GM12891 (cell line): ENCODE data around the gene LRP1. TPM values are rescaled to one million over a fixed set of nuclear protein-coding genes. Genes with fewer than 3 reads are reported as not detected.

ENCODE experiments used
- DNase-seq: peaks from one replicate; pipeline ENCODE4 v3.0.0; 2011; ENCODE audit warnings: low spot score; ENCODE audit not compliant: insufficient read length
- FAIRE-seq: peaks from 2 replicates; lab custom pipeline; 2011; peaks lifted over from hg19 to GRCh38; lab: Jason Lieb, UNC
- PAX5 ChIP-seq: IDR thresholded peaks from 2 replicates; pipeline ENCODE4 v1.6.1; 2011; ENCODE audit warnings: low read length, moderate library complexity, mild to moderate bottlenecking; ENCODE audit not compliant: insufficient read depth, severe bottlenecking
- POLR2A ChIP-seq: IDR thresholded peaks from 2 replicates; pipeline ENCODE4 v1.6.1; 2011; ENCODE audit warnings: low read depth, low read length, control low read depth
- POLR2AphosphoS5 ChIP-seq: IDR thresholded peaks from 2 replicates; pipeline ENCODE4 v1.6.1; 2011; ENCODE audit warnings: low read depth, low read length, control low read depth
- POU2F2 ChIP-seq: IDR thresholded peaks from 2 replicates; pipeline ENCODE4 v1.6.1; 2011; ENCODE audit warnings: low read depth, mild to moderate bottlenecking, control low read depth, low read length, moderate library complexity
- SPI1 ChIP-seq: IDR thresholded peaks from 2 replicates; pipeline ENCODE4 v1.6.1; 2011; ENCODE audit warnings: low read depth, low read length, control low read depth
- TAF1 ChIP-seq: IDR thresholded peaks from 2 replicates; pipeline ENCODE4 v1.6.1; 2011; ENCODE audit warnings: low read depth, low read length, control low read depth
- polyA plus RNA-seq: library from polyadenylated mRNA; unstranded; fragments of >200 nt; gene quantifications from one replicate; pipeline ENCODE4 v1.2.1, GENCODE V29; 2012; ENCODE audit warnings: low read depth, missing spikeins, inconsistent platforms; ENCODE audit not compliant: missing spikeins

Gene LRP1
- 0.47 TPM for polyA plus RNA-seq

DNA sequence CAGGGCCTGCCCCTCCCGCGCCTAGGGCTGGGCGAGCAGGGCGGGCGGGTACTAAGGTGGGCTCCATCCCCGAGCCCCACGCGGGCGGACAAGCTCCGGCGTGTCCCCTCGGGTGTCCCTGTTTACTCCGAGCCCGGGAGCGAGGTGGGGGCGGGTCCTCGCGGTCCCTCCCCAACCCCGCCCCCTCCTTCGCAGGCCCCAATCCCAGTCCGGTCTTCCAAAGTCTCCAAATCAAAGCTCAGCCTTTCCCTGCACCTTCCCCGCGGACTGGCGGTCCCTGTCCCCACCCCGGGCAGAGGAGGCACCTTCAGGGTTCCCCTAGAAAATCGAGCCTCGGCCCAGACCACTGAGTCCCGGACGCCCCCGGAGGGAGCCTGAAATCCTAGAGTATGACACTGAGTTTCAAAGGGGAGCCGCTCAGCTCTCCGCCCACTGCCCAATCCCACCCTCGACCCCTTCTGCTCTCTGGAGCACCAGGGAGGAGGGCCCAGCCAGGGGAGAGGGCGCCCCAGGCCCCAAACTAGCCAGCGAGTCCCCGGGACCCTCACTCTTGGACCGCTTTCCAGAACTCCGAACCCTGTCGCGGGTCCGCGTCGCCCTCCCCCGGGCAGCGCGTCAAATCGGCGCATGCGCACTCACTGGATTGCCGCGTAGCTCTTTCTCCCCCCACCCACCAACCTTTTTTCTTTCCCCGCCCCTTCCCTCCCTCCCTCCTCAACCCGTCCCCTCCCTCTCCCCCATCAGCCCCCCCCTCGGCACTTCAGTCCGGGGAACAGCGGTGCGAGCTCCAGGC lies at the start of gene LRP1:
Gene LRP1 (plus strand): TSS at position 758 of the 793 bp plus-strand sequence. CDS start 482 bp downstream, outside the sequence.
- TF ChIP-seq TAF1 (no peak), POLR2AphosphoS5 (no peak), POU2F2 (no peak), PAX5 (no peak), SPI1 (no peak), POLR2A (no peak)
- DNase-seq (peak; percentile 73), FAIRE-seq (peak; percentile 45)

DNA sequence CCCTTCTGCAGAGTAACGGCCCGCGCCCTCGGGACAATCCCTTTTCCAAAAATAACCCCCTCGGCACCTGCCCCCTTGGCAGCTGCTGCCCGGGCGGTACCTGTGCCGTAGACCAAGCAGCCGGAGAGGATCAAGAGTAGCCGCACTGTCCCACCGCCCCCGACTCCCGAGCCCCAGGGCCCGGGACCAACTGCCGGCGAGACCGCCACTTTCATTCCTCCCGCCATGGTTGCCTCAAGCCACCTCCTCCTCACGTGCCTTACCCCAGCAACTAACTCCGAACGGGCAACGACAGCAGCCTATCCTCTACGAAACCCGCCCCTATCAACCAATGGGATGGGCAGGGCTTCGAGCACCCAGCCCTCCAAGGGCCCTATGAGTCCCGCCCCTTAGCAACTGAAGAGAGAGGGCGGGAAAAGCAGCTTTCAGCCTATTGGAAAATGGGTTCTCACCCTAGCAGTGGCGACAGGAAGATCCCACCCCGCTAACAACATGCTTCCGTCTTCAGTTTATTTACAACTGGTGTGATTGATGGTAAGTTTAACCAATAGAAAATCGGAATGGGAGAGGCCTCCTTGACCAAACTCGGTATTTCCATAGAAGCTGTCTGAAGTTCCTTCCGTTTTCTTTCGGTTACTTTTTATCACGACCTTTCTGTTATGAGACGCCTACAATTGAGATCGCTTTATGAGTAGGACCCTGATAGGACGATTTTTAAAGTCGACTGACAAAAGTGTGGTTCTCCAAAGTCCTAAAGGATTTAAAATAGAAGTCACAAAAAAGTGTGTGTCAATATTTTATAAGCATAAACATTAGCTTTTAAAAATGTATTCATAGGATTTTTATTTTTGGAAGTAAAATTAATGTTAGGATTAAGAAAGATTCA lies 49.5 kb upstream of the LRP1 start, which contains the start of gene NEMP1:
Gene NEMP1 (minus strand): TSS at position 273 of the 886 bp plus-strand sequence. CDS start 46 bp downstream, at position 227.
- TF ChIP-seq SPI1, result no peak
- peak; percentile 73 for TF ChIP-seq TAF1
- peak; percentile 69; the same call in 1 of the 2 replicates for TF ChIP-seq POLR2AphosphoS5
- peak; percentile 48; the same call in 1 of the 2 replicates for TF ChIP-seq POLR2A
- TF ChIP-seq PAX5, result no peak
- no peak; the same call in 1 of the 2 replicates for TF ChIP-seq POU2F2
- peak; percentile 88 for DNase-seq
- peak; percentile 96 for FAIRE-seq

DNA sequence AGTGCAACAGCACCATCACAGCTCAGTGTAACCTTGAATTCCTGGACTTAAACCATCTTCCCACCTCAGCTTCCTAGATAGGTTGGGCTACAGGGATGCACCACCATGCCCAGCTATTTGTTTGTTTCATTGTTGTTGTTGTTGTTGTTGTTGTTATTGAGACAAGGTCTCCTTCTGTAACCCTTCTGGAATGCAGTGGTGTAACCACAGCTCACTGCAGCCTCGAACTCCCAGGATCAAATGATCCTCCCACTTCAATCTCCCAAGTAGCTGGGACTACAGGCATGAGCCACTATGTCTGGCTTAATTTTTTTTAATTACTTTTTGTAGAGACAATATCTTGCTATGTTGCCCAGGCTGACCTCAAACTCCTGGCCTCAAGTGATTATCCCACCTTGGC lies 48.5 kb upstream of the LRP1 start:
- TF ChIP-seq POLR2A (no peak), PAX5 (no peak), SPI1 (no peak), TAF1 (no peak), POU2F2 (no peak), POLR2AphosphoS5 (no peak)
- FAIRE-seq, result no peak
- DNase-seq, result no peak

DNA sequence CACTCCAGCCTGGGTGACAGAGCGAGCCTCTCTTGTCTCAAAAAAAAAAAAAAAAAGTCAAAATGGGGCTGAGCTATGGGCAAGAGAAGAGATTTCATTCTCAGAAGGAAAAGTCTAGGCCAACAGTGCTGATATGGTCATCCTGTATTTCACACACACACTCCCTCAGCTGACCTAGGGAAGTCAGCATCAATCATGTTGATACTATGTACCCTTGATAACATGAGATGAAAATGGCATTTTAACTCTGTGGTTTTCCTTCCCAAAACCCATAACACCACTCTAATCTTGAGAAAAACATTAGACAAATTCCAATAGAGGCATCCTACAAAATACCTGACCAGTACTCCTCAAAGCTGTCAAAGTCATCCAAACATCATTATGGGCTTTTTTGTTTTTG lies 47.4 kb upstream of the LRP1 start:
- FAIRE-seq (no peak), DNase-seq (no peak)
- no peak for TF ChIP-seq TAF1

- TF ChIP-seq POU2F2, result no peak
- TF ChIP-seq PAX5, result no peak
- TF ChIP-seq SPI1, result no peak
- TF ChIP-seq POLR2AphosphoS5, result no peak
- no peak for TF ChIP-seq TAF1
- no peak for TF ChIP-seq POLR2A
- peak; percentile 84 for FAIRE-seq
- no peak for DNase-seq
Measured at GRCh38 chr12:57085999-57086492, 42.2 kb upstream of the LRP1 start.

DNA sequence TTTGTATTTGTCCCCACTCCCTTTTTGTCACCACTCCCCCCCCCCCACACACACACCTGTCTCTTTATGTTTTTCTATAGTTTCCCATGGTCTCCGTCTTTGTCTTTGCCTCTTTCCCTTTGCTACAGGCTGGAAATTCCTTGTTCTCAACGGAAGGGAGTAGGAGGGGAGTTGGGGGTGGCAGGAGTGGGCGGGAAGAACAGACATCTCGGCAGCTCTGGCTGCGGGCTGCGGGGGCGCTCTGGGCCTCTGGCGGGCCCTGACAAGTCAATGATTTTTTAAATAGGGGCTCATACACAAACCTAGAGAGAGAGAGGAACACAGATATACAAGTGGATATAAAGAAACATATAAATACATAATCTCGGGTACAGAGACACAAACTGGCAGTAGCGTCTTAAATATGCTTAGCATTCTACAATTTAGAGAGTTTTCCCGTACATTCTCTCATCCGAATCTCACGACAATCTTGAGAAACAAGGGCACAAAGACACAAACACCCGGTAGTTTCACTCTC lies 41.7 kb upstream of the LRP1 start:
- peak; percentile 21; the same call in 1 of the 2 replicates for TF ChIP-seq POLR2A
- TF ChIP-seq POLR2AphosphoS5, result no peak
- FAIRE-seq (peak; percentile 52), DNase-seq (no peak)

GRCh38 chr12:57087010-57087690 lies 41.1 kb upstream of the LRP1 start:
- FAIRE-seq (peak; percentile 85), DNase-seq (no peak)
- TF ChIP-seq POLR2AphosphoS5, result peak; percentile 49; the same call in 1 of the 2 replicates
- peak; percentile 49; the same call in 1 of the 2 replicates for TF ChIP-seq TAF1
- TF ChIP-seq PAX5, result no peak
- TF ChIP-seq POU2F2, result no peak

DNA sequence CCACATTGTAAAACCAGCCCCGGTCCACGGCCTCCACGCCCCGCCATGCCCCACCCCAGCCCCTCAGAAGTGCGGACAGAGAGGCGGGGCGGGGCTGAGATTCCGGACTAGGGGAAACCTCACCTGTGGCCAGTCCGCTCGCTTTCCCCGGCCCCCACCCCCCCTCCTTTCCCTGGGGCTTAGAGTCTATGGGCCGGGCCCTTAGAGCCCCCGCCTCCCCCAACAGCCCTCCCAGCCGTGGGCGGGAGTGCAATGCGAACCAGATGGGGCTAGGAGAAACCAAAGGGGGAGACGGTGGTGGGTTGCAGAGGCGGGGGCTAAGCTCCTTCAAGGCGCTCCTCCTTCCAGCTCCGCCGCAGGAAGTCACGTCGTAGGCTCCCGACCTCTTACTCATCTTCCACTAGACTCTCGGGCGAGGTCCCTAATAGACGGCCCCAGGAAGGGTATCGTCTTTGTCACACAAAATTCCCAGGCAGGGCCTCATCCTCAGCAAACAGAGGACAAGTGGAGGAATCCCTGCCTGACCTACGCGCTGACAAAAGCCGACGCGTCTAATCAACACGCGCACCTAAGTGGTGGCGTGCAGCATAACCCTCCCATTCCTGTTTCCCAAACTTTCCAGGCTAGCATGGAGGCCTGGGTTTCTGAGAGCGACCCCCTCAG lies 40.5 kb upstream of the LRP1 start:
- FAIRE-seq (no peak), DNase-seq (peak; percentile 74)
- TF ChIP-seq POLR2AphosphoS5 (peak; percentile 84), PAX5 (no peak)
